ENCODE measurements around the gene PRPF18.
A peak's percentile ranks its signal among the peaks of the same experiment; 100 is the strongest.

Gene PRPF18

DNA sequence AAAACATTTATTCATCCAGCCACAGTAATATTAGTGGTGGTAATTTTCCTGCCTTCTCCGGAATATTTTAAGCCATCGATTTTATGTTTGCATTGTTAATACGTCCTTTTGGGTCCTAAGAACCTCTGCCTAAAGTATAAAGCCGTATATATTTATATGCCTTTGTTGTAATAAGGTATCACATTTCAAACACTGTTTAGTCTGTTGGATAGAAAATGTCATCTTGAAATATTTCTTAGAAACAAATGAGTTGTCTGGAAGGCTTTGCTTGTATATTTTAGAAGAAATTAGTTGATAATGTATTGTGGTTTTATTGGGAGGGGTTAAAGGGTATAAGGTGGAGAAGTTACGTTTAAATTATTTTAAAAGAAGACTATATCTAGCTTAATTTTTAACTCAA, 11.1 kb downstream of the PRPF18 start:
- no peak for DNase-seq
- intact Hi-C loops (cut with DNase I): no loop called here

DNA sequence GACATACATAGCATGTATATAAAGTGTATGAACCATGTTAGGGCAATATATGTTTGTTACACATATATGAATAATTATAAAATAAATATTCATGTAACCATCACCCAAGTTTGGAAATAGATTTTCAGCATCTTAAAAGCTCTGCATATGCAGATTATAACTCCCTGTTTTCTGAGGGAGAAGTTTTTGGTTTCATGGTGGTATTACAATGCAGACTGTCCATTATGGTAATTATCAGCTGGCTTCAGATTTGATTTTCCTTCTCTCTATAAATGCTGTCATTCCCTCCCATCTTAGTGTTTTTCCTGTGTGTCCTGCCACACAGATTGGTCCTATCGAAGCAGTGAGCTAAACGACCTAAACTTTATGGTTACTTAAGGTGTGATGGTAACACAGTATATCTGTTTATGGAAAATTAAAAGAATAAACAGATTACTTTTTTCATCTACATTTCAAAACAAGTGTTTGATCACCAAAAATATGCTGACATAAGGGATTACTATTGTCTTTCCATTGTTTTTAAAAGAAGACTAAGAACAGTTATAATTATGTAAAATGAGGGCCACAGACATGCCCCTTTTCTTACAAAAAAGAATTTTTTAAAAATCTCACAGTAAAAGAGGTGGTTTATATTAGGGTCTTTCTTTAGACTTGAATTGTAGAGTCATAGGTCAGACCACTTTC, 17.7 kb downstream of the PRPF18 start:
- intact Hi-C loops (cut with DNase I): no loop called here
- DNase-seq: no peak

DNA sequence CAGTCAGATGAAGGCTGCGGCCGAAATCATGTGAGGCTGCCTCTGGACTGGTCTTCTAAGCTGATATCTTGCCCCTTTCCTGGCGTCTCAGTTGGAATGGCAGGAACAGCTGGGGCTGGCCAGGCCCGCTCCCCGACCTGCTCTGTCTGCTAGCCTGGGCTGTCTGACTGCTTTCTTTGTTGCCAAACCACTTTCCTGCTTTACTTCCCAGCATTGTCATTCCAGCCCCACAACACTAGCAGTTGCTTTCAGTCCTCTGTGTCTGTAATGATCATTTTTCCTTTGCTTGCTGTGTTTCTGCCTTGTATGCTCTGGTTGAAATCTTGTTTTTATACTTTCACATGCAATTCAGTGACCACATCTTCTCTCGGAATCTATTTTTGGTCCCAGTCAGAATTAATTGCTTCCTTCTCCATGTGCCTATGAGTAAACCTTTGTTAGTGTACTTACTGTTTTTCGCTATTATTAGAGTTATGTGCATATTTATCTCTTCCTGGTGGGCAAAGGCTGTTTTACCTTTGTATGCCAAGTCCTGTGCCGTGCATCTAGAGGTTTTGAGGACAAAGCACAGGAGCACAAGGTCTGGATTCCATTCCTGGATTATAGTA, 21.6 kb downstream of the PRPF18 start:
- intact Hi-C loops (cut with DNase I): no loop called here
- peak in 2 of 10 donors; percentile 16 to 71 for DNase-seq

DNA sequence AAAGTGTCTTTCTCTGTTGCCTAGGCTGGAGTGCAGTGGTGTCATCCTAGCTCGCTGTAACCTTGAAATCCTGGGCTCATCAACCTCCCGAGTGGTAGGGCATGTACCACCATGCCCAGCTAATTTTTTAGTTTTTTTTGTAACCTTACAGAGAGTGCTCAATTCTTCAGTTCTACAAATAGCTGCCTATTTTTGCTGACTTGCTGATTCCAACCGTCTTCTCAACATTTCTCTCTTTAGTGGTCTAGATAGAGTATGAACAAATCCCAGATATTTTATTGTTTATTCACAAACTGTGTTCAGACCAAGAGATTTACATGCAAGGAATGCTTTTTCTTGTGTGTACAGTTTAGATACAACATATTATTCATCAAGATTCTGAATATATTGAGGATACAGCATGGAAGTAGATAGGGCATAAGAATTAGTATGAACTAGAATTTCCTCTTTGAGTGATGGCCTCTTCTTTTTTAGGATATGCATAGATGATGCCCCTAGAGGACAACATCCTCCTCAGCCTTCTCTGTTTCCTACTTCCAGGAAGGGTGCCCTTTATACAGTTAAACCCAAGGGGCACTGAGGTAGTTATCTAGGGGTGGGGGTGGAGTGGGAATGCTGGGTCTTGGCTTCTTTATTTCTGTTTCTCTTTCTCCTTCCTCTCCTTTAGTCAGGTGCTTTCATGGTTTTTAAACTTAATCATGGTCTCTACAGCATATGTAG, 26.0 kb downstream of the PRPF18 start:
- intact Hi-C loops (cut with DNase I): loop anchor here (2.0 kb wide), 1 partner anchor 166 kb away; no protein-coding TSS in a partner anchor
- no peak for DNase-seq

DNA sequence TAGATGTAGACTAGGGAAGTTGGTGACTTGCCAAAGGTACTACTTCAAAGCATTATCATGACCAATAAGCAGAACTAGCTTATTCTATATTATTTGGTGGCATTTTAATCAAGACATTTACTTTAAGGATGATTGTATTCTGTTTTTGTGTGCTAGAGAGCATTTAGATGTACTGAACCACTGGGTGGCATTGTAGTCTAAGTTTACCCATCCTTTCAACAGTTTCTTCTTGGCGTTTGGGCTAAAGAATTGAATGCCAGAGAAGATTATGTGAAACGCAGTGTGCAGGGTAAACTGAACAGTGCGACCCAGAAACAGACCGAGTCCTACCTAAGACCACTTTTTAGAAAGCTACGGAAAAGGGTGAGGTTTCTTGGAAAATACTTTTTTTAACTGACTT, 26.8 kb downstream of the PRPF18 start:
- intact Hi-C loops (cut with DNase I): loop anchor here (2.0 kb wide), 1 partner anchor 165 kb away; no protein-coding TSS in a partner anchor
- DNase-seq: no peak

DNA sequence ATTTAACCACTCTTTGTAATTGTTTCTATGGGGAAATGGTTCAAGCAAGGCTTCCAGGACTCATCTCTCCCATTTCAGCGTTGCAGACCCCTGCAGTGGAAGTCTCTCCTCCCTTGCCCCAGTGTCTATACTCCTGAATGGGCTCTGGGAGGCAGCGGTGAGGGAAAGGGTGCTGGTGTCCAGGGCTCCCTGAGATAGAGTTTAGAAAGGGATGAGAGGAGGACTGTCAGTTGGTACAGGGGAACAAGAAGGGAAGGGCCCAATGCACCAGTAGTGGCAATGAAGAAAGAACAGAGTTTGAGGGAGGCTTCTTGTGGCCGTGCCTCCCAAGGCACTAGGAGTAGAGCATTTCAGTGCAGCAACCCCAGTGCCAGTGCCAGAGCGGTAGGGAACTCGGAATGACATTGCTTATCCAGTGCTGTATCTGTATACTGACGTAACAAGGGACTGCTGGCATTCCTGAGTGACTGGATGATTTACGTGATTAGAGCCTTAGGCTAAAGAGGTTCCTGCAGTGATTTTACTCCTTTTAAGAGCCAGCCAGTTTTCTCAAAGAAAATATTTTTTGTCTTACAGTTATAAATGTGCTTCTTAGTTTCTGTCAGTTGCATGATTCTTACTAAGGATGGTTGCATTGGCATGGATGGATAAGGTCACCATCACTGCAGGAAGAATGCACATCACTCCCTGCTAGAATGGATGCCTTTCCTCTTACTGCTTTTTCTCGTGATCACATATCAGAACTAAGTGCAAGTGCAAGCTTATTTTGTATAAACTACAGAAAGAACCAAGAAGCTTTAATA, 28.0 kb downstream of the PRPF18 start:
- DNase-seq: no peak
- intact Hi-C loops (cut with DNase I): no loop called here

DNA sequence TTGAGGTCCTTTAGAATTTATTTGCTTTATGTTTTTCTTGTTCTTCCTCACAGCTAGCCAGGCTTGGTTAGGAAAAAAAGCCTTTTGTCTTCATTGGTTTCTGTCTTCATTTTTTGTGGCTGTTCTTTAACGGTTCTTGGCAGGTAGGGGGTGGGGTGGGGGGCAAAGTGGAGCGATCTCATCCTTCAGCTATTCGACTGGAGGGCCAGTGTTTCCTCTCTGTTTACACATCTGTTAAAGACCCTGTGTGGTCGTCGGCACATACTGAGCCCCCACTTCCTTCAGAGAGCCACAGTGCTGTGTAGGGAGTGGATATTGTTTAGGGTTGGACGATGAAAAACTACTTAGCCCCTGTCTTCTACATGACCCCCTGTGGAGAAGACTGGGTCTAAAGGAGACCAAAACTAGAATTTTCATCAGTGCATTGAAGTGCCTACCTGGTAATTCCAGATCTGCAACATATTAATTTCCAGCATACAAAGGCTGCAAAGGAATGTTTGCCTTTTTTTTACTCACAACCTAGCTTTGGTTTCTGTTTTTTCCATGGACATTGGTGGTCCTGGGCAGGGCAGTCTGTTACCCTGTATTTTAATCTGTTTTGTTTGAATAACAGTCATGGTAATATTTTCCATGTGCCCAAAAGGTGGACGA, 29.0 kb downstream of the PRPF18 start:
- intact Hi-C loops (cut with DNase I): no loop called here
- no peak for DNase-seq

DNA sequence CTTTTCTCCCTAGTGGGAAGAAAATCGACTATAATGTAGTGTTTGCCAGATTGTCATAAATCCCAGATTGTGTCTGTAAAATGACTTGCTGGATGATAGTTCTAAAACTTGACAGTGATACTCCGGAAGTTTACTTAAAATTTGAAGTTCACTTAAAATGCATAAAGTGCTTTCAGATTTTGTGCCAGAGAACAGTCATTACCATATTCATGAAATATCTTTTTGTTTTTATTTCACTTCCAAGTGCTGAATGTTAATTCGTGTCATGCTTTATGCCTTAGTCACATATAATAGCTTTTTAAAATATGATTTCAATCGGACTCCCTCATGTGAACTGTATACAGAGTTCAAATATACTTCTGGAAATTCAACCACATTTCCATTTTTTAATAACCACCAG, 30.4 kb downstream of the PRPF18 start:
- DNase-seq: no peak
- intact Hi-C loops (cut with DNase I): no loop called here

DNA sequence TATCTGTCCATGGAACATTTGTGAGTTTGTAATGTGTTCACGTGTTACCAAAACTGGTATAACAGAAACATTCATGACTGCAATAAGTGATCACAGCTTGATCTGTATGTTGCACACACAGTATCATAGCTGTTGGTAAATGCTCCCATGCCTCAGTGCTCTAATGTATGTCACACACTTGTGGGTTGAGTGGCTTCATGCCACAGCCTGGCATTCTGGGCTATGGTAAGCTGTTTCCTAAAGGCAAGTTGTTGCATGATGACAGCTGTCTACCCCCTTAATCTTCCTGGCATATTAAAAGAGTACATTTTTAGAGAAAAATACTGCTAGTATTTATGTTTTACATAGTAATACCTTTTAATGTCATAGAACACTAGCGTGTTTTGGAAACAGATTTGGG, 35.2 kb downstream of the PRPF18 start:
- no peak for DNase-seq
- intact Hi-C loops (cut with DNase I): no loop called here

DNA sequence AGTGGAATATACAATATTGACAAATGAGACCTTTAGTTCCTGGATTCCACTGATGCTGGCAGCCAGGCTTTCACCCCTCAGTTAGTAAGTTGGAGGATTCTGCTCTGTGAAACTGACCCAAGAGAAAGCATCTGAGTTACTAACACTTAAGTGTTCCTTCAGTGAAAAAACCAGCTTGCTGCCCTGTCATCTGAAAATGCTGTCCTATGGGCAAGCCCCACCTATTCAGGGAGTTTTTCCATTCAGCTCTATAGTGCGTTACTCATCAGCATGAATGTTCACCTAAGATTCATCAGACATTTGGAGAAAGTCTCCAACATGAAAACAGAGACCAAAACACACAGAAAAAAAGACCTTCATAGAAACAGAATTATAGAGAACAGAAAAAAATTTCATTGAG, 37.9 kb downstream of the PRPF18 start:
- DNase-seq: no peak
- intact Hi-C loops (cut with DNase I): no loop called here

DNA sequence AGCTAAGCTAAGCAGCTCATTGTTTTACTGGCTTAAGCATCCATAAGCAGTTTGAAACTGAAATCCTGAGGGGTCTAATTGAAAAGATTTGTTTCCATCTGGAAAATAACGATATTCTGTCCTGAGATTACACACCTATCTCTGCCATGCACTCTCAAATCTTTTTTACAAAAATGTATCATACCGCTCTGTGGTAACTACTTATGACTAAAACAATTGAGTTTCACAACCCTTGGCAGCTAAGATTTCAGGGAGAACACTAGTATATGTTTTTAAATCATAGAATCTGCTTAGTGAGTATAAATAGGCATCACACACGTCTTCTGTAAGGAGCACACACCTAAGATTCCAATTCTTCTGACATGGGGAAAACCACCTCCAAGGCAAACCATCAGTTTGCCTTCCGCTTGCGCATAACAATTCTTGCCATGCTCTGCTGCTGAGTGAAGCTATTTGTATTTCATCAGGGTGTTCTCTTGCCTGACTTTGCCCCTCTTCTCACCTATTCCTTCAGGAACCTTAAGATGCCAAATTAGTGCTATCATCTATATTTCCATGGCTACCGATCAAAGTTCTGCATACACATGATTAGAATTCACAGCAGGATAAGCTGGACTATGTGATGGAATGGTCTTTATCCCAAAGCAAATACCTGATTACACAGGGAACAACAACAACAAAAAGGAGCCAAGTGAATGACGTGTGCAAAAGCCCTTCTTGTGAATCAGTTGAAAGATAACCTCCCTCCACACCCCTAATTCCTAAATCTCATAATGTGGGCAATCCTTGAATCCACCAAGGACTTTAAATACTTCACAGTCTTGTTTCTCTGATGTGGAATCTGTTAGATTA, 40.9 kb downstream of the PRPF18 start:
- no peak for DNase-seq
- intact Hi-C loops (cut with DNase I): no loop called here

DNA sequence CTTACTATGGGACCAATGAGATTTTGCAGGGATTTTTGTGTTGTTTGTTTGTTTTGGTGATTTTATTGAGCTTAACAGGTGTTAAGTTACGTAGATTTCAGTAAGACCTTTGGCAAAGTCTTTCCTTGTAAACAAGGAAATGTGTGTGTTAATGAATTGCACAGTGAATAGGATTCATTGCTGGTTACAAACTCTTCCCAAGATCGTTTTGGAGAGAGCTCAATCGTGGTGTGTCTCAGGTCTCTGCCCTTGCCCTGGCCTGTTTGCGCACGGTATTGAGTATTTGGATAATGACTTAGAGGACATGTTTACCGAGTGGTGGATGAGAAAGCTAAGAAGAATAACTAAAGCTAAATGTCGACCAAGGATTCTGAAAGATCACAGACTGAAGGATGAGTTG, 41.9 kb downstream of the PRPF18 start:
- intact Hi-C loops (cut with DNase I): no loop called here
- no peak for DNase-seq

DNA sequence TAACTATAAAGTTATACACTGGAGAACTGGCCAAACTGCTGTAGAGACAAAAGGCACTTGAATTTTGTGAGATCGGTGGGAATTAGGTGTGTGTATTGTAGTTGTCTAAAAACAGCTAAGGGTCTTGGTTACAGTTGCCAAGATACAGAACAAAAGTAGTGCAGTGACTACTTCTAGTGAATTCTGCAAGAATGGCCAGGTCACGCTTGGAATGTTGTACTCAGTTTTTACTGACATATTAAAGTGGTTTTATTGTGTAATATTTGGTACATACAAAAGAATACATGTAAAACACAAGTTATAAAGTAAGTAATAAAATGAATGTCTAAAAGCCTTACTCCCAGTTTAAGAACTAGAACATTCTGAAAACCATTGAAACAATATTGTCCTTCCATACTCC, 42.4 kb downstream of the PRPF18 start:
- DNase-seq: no peak
- intact Hi-C loops (cut with DNase I): no loop called here

DNA sequence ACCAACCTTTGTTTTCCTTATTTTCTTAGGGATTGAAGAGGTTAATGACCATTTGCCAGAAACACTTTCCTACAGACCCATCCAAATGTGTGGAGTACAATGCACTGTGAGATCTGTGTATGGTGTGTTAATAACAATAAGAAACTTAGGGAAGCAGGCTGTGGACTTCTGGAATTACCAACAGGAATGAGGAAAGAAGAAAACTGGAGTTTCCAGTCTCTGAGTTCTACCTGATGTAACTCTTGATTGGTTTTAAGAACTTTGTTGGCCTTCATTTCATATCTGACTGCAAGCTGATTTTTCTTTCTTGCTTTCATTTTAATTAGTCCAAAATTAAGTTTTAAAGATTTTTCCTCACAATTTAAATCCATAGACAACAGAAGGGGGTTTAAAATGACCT, 43.5 kb downstream of the PRPF18 start:
- no peak for DNase-seq
- intact Hi-C loops (cut with DNase I): no loop called here

DNA sequence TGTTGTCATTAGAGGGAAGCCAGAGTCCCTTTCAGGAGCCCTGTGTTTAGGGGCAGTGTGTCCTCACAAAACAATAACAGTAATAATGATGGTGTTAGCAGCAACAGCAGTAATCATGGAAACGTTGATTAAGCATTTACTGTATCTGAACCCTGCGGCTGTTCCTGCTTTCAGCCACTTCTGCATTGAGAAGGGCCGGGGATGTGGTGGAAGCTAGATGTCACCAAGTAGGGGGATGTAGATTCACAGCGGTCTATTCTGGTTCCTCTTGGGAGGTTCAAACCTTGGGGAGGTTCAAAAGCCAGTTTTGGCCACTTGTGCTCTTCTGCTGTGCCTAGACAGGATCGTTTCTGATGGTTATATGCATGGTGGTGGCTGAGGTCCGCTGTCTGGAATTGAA, 44.8 kb downstream of the PRPF18 start:
- DNase-seq: no peak
- intact Hi-C loops (cut with DNase I): no loop called here

DNA sequence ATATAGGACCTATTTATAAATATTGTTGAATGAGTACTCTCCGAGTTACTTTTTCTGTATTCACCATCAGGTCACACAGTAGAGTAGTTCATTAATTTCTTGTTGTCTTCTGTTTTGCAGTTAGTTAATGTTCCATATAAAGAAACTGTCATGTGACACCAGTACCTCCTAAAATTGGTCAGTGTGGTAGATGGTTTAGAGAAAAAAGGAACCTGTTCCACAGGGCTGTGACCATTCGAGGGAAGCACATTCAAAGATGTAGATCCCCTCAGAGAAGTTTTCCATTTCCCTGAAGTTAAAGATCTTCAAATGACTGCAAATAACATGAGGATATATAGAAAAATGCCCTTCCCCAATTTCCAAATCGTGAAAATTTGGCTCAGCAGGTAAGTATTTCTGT, 45.7 kb downstream of the PRPF18 start:
- intact Hi-C loops (cut with DNase I): no loop called here
- DNase-seq: no peak

DNA sequence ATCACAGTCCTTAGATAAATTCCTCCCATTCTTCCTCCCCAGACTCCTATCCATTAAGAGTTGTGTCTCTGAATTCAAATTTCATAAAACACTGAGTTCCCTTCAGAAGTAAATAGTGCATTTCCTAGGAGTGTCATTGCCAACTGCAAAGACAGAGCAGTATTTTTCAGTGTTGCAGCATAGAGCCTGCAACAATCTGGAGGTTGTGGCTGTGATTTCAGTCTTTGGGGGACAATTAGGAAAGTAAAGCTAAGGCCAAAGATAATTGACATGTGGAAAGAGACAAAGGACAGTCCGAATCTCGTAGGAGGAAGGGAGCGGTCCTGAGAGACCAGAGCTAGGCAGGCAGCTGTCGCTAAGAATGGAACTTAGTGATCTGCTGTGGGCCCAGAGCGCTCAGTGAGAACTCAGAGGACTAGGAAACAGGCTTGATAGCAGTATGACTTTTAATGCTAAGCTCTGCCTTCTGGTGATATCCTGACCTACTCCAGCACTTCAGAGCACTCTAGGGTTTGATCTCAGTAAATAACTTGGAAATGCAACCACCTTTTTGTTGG, 46.2 kb downstream of the PRPF18 start:
- DNase-seq: no peak
- intact Hi-C loops (cut with DNase I): no loop called here

DNA sequence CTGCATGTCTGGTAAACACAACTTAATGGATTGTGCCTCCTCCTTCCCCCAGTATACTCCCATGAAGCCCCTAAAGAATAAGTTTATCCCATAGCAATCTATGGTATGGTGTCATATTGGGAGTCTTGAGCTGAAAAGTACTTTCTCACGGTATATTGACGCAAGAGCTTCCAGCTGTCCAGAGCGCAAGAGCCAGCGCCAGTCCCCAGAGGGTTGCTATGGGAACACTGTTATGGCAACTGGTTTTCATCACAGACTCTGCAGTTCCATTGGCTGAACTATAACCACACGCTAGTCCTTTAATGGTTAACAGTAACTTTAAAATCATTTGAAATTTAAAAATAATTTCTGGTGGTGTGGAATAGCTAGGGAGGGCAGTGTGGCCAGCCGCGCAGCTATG, 46.9 kb downstream of the PRPF18 start:
- intact Hi-C loops (cut with DNase I): no loop called here

DNA sequence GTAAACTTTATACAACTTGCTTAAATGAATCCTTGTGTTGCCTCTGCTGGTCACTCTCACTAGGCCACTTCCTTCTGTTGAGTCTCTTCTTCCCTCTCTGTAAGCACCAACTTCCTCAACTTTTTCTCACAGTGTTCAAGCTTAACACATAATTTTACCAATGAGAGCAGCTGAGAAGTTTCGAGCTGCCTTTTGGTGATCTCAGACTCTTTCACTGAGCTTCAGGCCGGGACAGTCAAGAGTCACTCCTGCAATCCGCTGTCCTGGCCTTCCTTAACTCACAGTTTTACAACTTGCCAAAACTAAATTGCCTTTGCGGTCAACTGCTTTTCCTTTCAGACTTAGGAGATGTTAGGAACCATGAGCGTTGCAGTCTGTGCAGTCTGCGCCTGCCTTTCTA, 47.4 kb downstream of the PRPF18 start:
- DNase-seq: no peak

More for the DNA sequence above, 46.9 kb downstream of the PRPF18 start:
- peak in 2 of 10 donors; percentile 47 to 89 for DNase-seq

More for the DNA sequence above, 47.4 kb downstream of the PRPF18 start:
- intact Hi-C loops (cut with DNase I): no loop called here
